Forelimb muscle (tissue), 1 donor: ENCODE measurements around the gene PRKCH. TPM values are rescaled to one million over a fixed set of nuclear protein-coding genes. Genes with fewer than 3 reads are reported as not detected.
"Not testable (repeated sequence)": the region's sequence is repeated elsewhere in the genome, so short reads cannot be mapped to it uniquely, and the experiment has no call there.

Experiments
- DNase-seq: peaks from one replicate; pipeline ENCODE4 v3.0.0-alpha.2; 2013; ENCODE audit warnings: low read depth
- polyA plus RNA-seq: library from polyadenylated mRNA; unstranded; fragments of 120-200 nt; gene quantifications from one replicate; pipeline ENCODE4 v1.2.1, GENCODE V29; 2013; ENCODE audit not compliant: insufficient read length

Gene PRKCH
- polyA plus RNA-seq, 1 donor, result 11.5 TPM

DNA sequence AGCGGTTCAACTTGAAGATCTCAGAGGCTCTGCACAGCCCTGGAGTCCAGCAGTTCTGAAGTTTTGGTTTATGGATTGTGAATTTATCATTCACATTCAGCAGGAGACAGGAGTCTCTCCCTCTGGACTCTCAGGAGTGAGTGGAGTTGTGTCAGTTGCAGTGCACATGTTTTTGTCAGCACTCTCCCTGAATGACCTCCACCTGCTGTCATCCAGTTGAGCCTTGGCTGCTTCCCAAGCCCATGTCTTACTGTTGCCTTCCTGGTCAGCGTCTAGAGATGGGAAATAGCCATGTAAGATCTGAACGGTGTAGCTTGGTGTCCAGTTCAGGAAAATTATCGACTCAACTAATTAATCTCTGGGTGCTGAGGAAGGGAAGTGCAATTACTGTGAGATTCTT, 133.2 kb downstream of the PRKCH start:
- no peak for DNase-seq

DNA sequence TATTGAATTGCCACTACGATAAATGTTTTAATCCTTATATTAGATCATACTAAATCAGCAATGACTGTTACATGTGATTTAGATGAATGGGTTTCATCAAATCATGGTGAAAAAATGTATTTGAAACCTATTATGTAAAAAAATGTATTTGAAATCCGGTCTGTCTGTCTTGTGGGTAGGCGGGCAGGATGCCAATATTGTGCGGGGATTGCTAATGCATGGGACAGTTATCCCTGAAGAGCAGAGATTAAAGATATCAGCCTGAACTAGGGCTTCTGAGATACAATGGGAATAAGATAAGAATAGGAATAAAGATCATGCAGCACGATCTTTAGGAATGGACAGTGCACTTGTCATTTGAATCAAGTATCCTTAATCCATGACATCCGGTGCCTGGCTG, 134.0 kb downstream of the PRKCH start:
- DNase-seq, result no peak

DNA sequence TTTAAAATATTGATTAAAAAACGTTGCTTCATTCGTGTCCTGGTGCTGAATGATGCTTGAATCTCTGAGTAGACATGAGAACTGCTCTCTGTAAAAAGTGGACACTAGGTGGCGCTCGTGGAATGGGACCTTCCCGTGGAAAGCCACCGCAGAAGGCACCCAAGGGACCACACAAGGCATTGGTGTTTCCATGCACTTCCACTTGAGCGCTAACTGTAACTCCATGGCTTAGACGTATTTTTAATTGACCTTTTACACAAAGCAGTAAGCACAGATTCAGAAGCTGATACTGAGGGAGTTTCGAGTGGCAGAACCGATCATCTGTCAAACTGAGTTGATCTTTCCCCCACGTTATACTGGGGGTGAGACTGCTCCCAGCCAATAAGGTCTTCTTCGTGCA, 135.3 kb downstream of the PRKCH start:
- no peak for DNase-seq

DNA sequence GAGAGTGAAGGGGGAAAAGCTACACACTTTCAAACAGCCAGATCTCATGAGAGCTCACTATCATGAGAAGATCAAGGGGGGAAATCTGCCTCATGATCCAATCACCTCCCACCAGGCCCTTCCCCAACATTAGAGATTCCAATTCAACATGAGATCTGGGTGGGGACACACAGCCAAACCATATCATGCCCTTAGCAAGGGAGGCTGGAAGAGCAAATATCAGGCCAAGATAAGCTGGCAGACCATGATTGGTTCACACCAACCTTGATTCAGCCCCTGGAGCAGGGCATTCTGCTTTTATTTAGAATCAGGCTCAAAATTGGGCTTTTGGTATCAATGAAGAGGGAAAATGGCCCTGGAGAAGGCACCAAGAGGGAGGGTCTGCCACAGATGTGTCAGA, 137.4 kb downstream of the PRKCH start:
- DNase-seq, result no peak

DNA sequence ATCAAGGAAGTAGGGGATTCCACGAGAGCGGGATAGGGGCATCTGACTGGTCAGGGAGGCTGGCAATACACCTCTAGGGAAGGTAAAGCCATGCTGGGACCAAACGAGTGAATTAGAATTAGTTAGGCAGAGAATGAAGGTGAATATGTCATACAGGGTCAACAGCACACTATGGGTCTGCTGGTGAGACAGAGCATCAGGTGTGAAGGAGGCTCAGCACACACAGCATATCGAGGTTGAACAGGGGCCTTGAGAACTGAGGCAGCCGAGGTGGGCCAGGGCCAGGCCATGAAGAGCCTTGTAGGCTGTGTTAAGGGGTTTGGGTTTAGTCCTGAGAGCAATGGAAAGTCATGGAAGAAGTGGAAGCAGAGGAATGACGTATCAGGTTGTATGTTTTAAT, 137.8 kb downstream of the PRKCH start:
- DNase-seq, result no peak

DNA sequence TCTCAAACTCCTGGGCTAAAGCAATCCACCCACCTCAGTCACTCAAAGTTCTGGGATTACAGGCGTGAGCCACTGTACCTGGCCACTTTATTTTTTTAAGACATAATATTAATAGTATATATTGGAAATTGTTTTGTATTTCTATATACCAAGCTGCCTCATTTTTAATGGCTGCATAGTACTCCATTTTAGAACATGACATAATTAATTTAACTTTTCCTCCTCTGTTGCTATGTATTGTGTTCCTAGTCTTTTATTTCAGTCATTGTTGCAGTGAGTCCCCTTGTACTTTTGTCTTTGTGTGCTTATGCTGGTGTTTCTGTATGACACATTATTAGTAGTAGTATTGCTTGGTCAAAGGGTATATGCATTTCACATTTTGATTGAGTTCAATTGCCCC, 138.7 kb downstream of the PRKCH start:
- DNase-seq, result no peak

DNA sequence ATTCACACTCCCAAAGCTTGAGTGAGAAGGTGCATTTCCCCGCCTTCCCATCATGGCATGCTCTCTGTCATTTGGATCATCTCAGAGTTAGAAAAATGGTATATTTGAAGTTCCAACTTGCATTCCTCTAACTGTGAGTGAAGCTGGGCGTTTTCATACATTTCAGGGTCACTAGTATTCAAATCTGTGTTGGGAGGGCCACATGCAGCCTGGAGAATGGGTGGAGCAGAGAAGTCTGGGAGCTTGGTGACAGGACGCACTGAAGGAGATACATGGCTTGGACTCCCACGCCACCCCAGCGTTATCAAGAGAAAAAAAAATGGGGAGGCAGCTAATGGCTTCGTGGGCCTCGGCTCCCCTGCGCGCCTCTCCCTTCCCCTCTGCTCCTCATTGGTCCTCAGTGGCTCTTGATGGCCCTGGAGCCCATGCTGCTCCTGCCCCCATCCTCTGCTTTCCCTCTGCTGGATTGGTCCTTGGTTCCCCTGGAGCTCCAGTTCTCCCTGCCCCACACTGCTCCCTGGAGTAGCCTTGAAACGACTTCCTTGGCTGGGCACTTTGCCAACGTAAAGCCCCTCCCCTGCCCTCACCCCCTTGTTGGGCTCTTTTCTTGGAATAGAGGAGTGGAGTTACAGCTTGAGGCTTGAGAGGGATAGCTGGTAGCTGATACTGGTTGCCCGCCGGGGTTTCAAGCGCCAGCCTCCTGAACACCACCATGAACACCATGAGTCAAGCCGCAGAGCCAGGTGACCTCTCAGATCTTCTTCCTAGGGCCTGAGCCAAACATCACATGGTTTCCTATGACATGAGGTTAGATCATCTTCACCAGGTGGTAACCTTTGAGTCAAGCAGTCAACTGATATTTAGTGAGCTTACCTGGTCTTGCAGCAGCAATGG, 139.6 kb downstream of the PRKCH start:
- no peak for DNase-seq

DNA sequence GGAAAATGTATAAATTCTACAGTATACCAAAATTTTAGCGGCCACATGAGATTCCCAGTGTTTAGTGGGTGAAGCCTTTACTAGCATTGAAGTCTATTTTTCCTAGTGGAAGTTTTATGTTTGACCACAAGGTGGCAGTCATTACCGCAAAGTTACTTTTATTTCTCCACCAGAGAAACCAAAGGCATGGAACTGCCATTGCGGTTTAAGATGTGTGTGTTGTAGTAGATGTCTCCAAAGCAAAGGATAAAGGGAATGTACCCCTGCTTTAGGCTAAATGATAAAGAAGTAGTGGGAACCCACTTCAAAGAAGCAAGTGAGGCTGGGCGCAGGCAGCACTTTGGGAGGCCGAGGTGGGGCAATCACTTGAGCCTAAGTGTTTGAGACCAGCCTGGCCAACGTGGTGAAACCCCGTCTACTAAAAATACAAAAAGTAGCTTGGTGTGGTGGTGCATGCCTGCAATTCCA, 140.5 kb downstream of the PRKCH start:
- peak; percentile 62 for DNase-seq

DNA sequence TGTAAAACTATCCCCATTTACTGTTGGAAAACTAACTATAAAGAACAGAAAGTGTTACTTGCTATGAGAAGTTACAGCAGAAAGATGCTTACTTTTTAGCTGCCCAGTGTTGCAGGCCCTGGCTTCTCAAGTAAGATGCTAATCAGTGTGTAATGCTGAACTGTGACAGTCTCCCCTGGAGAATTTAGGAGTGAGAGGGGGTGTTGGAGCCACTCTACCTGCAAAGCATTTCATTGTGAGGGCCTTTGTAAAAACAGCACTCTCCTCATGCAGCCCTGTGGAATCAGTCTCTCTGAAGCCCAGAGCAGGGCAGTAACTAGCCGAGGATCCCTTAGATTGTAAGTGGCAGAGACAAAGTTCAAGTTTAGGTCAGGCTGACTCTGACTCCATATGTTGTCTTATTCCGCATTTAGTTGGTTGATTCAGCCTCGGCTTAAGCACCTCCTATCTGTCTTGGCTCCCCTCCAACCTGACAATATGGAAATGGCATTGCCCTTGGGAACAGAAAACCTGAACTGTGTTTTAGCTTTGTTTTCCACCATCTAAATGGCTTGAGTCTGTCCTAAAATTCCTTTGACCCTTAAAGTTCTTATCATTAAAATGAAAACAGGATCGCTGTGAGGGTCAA, 141.3 kb downstream of the PRKCH start:
- no peak for DNase-seq

DNA sequence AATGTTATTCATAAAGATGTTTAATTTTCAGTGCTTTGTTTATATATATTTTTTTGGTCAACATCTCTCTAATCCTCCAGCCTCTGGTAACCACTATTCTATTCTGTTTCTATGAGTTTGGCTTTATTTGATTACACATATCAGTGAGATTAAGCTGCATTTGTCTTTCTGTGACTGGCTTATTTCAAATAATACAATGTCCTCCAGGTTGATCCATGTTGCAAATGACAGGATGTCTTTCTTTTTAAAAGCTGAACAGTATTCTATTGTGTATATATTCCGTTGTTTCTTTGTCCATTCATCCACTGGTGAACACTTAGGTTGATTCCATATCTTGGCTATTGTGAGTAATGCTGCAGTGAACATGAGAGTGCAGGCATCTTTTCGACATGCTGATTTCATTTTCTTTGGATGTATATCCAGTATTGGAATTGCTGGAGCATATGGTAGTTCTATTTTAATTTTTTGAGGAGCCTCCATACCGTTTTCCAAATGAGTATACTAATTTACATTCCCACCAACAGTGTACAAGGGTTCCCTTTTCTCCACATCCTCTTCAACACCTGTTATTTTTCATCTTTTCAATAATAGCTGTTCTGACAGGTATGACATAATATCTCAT, 142.4 kb downstream of the PRKCH start:
- no peak for DNase-seq

DNA sequence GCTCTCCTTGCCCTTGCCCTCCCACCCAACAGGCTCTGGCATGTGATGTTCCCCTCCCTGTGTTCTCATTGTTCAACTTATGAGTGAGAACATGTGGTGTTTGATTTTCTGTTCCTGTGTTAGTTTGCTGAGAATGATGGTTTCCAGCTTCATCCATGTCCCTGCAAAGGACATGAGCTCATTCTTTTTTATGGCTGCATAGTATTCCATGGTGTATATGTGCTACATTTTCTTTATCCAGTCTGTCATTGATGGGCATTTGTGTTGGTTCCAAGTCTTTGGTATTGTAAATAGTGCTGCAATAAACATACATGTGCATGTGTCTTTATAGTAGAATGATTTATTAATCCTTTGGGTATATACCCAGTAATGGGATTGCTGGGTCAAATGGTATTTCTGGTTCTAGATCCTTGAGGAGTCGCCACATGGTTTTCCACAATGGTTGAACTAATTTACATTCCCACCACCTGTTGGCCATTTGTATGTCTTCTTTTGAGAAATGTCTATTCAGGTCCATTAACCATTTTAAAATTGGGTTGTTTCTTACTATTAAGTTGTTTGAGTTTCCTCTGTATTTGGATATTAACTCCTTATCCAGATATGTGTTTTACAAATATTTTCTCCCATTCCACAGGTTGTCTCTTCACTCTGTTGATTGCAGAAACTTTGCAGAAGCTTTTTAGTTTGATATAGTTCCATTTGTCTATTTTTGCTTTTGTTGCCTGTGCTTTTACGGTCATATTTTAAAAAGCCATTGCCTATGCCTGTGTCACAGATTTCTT, 143.4 kb downstream of the PRKCH start:
- not testable (repeated sequence) for DNase-seq

DNA sequence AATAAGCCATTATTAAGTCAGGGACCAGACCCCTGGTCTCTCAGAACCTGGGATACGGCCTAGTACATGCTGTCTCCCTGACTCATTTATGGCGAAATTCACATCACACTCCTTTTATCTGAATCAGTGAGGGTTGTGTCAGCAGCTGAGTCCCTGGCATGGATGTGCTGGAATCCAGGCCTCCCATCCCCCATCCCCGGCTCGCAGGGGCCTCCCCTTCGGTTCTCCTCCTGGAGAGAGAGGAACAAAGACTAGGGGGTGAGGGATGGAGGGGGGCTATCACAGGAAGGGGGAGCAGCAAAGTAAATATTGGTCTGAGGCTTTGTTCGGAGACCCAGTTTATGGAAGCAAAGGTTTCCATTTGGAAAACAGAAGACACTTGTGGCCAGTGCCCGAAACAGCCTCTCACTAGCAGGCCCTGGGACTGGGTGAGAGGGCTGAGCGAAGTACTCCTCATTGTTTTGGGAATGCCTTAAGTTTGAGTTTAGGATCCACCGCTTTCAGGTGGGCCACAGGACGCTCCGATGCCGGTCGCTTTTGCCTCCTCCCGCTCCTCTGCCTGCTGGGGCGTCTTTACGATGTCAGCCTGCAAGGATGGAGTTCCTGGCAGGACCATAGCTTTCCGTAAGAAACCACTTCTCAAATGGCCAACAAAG, 145.0 kb downstream of the PRKCH start:
- no peak for DNase-seq

DNA sequence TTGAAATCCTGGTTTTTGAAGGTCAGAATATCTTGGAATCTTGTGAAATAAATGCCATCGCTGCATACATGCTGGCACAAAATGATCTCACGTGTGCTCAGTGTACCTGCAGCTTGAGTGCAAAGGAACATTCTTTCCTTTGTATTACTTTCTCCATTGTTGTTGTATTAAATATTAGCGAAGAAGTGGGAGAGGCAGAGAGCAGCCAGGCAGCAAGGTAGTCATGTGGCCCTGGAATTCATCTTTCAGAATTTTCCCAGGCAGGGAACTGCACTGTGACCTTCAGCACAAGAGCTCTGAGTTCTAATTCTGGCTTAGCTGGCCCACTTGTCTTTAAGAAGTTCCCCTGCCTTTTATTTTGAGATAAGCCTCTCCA, 145.5 kb downstream of the PRKCH start:
- DNase-seq, result no peak

DNA sequence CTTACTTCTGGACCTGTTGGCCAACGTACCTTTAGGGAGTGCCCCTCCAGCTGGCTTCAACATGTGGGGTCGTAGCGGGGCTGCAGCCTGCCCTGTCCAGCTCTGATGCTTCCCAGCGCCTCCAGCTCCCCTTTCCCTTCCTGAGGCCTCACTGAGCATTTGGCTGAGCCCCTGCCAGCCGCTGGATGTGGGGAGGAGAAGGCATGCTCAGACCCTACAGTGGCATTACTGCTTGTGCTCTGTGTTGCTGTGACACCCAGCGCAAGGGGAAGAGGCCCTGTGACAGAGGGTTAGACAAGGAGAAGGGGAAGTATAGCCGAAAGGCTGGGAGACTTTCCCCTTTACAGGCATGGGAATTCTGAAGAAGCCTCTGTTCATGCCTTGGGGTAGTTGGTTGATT, 145.9 kb downstream of the PRKCH start:
- no peak for DNase-seq

DNA sequence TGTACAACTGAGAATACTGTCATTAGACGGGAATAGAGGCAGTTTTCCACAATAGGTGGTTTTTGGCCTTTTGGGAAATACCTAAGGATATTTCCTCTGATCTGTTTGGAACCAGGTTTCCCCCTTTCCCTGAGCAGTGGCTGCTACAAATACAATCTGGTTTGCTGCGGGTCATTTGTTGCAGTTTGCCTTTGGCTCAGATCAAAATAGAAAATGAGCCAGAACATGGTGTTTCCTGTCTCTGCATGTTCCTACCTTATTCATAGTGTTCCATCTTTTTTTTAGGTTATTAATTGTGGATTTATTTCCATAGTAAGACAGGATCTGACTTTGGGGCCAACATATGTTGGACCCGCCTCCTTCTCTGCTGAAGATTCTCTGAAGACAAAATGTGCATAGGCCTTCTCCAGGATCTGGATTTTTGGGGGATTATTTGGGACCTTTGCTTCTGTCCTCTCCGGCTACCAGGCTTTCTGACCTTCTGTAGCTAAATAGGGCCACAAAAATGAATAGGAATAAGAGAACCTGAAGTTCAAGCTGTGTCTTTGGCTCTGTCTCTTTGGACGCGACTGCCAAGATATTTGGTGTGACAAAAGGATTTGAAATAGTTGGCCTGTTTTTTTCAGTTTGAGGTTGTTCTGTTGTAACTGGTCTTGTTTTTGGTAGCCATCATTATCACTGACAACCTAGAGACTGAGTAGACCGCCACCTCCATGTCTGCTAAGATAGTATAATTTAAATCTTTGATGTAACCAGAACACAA, 146.9 kb downstream of the PRKCH start:
- DNase-seq, result no peak

DNA sequence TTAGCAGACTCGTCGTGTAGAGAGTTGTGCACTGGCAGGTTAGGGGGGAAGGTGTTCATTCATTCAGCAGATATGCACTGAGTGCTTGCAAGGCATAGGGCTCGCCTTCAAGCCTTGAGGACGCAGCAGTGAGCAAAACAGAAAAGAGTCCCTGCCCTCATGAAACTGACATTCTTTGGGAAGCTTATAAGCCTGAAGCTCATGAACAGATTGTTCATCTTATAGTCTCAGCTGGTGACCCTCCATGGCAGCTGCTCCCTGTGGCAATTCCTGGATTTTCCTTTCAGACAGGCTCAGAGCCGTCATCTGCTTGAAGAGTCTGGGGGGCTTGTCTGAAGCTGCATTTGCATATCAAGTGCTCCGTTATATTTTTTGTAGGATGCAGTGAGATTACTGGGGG, 148.4 kb downstream of the PRKCH start:
- no peak for DNase-seq

DNA sequence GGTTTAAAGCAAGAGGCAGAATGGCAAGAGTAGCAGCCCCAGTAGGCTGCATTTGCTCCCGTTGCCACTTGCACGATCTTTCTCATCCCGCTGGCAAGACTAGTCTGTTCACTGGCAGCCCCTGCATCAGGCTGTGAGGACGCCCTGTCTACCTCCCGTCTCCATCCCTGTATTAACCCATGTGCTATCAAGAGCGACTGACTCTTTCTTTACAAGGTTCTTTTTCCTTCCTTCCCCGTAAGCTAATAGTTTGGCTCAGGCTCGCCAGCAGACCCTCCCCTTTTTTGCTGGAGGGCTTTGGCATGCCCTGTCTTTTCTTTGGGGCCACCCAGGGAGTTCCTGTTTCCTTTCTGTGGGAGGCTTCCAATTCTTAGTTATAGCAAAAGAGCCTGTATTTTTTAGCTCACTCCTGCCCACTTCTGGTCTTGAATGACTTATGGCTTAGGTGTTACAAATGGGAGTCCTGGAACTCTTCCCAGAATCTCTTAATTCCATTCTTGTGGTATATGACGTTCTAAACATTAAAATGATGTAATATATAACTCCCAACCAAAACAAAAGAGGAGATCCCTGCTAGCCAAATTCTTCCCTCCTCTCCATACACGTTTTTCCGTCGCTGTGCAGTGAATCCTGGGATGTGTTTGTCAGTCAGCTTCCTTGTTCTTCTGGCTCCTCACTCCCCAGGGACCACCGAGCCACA, 149.0 kb downstream of the PRKCH start:
- no peak for DNase-seq

DNA sequence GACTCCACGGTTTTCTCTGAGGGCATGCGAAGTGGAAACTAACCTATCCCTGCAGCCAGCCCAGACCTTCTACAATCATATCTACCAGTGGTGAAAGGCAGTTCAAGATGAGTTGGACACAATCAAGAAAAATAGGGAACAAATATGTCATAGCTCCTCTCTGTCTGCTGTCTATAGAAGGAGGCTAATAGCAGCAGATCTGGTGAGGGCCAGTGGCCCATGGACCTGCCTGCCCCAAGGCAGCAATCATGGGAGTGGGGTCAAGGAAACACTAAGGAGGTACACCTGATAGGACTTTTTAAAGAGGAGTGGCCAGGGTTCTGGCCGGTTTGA, 149.5 kb downstream of the PRKCH start:
- no peak for DNase-seq

DNA sequence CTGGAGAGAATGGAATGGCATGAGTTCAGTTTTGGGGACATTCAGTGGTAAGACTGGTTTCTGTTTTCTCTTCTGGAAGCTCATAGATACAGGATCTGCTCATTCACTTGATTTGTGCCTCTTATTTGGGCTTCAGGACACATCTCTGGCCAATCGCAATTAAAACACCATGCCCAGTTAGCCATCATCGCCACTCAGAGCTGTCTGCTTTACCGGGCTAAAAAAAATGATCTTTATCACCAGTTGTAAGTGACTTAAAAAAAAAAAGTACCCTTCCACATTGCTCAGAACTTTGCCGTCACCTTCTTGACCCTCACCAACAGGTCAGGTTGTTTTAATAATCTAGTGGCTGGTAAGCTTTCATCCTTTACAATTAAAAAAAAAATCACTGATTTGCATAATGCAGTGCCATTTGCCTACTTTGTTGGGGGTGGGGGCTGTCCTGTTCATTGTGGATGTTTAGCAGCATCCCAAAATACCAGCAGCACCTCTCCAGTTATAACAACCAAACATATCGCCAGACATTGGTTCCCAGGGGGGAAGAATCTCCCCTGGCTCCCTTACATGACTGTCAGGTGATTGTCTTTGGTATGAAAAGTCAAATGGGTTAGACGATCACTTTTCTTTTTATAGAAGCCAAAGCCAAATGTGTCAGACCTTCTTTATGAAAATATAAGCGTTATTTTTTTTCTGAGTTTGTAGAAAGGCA, 150.1 kb downstream of the PRKCH start:
- DNase-seq, result no peak
